Measurements from ENCODE around the gene SPA17. TPM values are rescaled to one million over a fixed set of nuclear protein-coding genes. Genes with fewer than 3 reads are reported as not detected.

SPA17 gene
- total RNA-seq, 2 experiments from 2014 or later, result 5.1 to 5.5 TPM

DNA sequence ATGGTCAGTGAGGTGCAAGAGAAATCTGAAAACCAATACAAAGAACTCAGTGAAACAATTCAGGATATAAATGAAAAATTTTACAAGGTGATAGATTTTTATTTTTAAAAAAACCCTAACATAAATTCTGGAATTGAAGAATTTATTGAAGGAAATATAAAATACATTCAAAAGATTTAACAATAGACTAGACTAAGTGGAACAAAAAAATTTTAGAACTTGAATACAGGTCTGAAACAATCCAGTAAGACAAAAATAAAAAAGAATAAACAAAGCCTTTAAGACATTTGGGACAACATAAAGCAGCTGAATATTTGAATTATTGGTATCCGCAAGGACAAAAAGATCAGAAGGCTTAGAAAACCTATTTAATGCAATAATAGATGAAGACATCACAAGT, 8.7 kb downstream of the SPA17 start:
- ChIA-PET CTCF (ENCODE audit: unreplicated experiment) (no interaction called here), POLR2A (no interaction called here)
- TF ChIP-seq EZH2phosphoT487 (IDR thresholded peaks at IDR 0.05; ENCODE audit: borderline replicate concordance, low read depth, low read length), result no peak
- TF ChIP-seq, protein P1, sequence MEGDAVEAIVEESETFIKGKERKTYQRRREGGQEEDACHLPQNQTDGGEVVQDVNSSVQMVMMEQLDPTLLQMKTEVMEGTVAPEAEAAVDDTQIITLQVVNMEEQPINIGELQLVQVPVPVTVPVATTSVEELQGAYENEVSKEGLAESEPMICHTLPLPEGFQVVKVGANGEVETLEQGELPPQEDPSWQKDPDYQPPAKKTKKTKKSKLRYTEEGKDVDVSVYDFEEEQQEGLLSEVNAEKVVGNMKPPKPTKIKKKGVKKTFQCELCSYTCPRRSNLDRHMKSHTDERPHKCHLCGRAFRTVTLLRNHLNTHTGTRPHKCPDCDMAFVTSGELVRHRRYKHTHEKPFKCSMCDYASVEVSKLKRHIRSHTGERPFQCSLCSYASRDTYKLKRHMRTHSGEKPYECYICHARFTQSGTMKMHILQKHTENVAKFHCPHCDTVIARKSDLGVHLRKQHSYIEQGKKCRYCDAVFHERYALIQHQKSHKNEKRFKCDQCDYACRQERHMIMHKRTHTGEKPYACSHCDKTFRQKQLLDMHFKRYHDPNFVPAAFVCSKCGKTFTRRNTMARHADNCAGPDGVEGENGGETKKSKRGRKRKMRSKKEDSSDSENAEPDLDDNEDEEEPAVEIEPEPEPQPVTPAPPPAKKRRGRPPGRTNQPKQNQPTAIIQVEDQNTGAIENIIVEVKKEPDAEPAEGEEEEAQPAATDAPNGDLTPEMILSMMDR (conservative IDR thresholded peaks at IDR 0.05; ENCODE audit: low read length), result no peak
- Histone ChIP-seq H4K20me1 (ENCODE audit: insufficient read depth, low read length) (no peaks in the 10 kb centered on the region), H3K79me2 (ENCODE audit: insufficient read depth, low read depth, low read length) (no peaks in the 10 kb centered on the region), H3K36me3 (ENCODE audit: insufficient read depth, low read length) (no peaks in the 10 kb centered on the region), H3K9me2 (ENCODE audit: insufficient read depth, low read length) (no peaks in the 10 kb centered on the region), H3K4me3 (ENCODE audit: low read depth, low read length, poor library complexity, severe bottlenecking) (no peak overlapping the region), H3K9me3 (ENCODE audit: low read length) (peaks cover 32% of the 10 kb centered on the region), H3K27ac (ENCODE audit: low read depth, low read length, poor library complexity, severe bottlenecking) (no peak overlapping the region), H3K4me1 (ENCODE audit: insufficient read depth, low read length, poor library complexity, severe bottlenecking) (no peaks in the 10 kb centered on the region), H3K4me2 (ENCODE audit: low read length) (no peak overlapping the region), H2AFZ (ENCODE audit: low read length) (no peak overlapping the region)
- intact Hi-C loops (cut with micrococcal nuclease; ENCODE audit: unreplicated experiment), result no loop called here
- no peak for DNase-seq (ENCODE audit: low spot score)
- BruUV-seq (replicated peaks), result no TSS peak

DNA sequence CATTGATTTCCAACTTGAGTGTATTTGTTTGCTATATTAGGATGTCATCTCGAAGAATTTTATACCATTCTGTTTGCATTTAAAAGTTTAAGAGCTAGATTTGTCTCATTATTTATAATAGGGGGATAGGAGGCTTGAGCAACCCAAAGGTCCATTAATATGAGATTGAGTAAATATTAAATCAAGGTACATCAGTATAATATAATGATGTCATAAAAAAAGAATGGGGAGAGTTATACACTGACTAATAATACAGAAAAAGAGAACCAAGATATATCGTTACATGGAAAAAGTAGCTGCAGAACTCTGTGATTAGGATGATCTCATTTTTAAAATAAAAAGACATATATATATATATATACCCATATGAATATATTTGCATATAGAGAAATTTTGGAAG, 19.4 kb downstream of the SPA17 start:
- Histone ChIP-seq H3K4me2 (ENCODE audit: low read length) (no peak overlapping the region), H4K20me1 (ENCODE audit: insufficient read depth, low read length) (no peaks in the 10 kb centered on the region), H3K79me2 (ENCODE audit: insufficient read depth, low read depth, low read length) (no peaks in the 10 kb centered on the region), H3K4me3 (ENCODE audit: low read depth, low read length, poor library complexity, severe bottlenecking) (no peak overlapping the region), H3K27ac (ENCODE audit: low read depth, low read length, poor library complexity, severe bottlenecking) (no peak overlapping the region), H2AFZ (ENCODE audit: low read length) (no peak overlapping the region), H3K36me3 (ENCODE audit: insufficient read depth, low read length) (no peaks in the 10 kb centered on the region), H3K9me2 (ENCODE audit: insufficient read depth, low read length) (no peaks in the 10 kb centered on the region), H3K4me1 (ENCODE audit: insufficient read depth, low read length, poor library complexity, severe bottlenecking) (no peaks in the 10 kb centered on the region), H3K9me3 (ENCODE audit: low read length) (no peaks in the 10 kb centered on the region)
- no peak for DNase-seq (ENCODE audit: low spot score)
- ChIA-PET CTCF (ENCODE audit: unreplicated experiment) (no interaction called here), POLR2A (no interaction called here)
- TF ChIP-seq, protein P1 (conservative IDR thresholded peaks at IDR 0.05; ENCODE audit: low read length), result no peak
- no peak for TF ChIP-seq EZH2phosphoT487 (IDR thresholded peaks at IDR 0.05; ENCODE audit: borderline replicate concordance, low read depth, low read length)
- BruUV-seq (replicated peaks), result no TSS peak
- intact Hi-C loops (cut with micrococcal nuclease; ENCODE audit: unreplicated experiment), result no loop called here

DNA sequence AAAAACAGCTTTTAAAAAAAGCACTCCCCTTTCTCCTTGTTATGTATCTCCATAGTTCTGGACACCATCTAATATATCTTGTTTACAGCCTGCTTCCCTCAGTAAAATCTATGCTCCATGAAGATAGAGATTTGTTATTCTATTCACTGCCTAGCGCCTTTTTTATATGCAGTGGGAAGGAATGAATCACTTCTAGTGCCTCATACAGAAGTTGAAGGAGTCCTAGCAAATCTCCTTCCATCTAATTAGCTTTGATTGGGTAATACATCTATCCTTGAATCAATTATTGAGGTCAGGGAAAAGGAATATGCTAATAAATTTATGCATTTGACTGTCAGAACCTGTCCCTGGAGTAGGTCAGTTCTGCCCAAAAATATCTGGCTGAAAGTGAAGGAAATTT, 25.8 kb downstream of the SPA17 start:
- POLR2A ChIA-PET, result no interaction called here
- no peak overlapping the region for H3K27ac ChIP-seq (ENCODE audit: low read depth, low read length, poor library complexity, severe bottlenecking)
- no peak overlapping the region for H3K4me3 ChIP-seq (ENCODE audit: low read depth, low read length, poor library complexity, severe bottlenecking)
- no peaks in the 10 kb centered on the region for H3K4me1 ChIP-seq (ENCODE audit: insufficient read depth, low read length, poor library complexity, severe bottlenecking)
- no peak overlapping the region for H3K4me2 ChIP-seq (ENCODE audit: low read length)
- H3K9me3 ChIP-seq (ENCODE audit: low read length), result no peaks in the 10 kb centered on the region
- no peaks in the 10 kb centered on the region for H3K79me2 ChIP-seq (ENCODE audit: insufficient read depth, low read depth, low read length)
- H3K9me2 ChIP-seq (ENCODE audit: insufficient read depth, low read length), result no peaks in the 10 kb centered on the region
- H3K36me3 ChIP-seq (ENCODE audit: insufficient read depth, low read length), result no peaks in the 10 kb centered on the region
- CTCF ChIA-PET (ENCODE audit: unreplicated experiment), result no interaction called here
- H2AFZ ChIP-seq (ENCODE audit: low read length), result no peak overlapping the region
- intact Hi-C loops (cut with micrococcal nuclease; ENCODE audit: unreplicated experiment), result no loop called here
- BruUV-seq (replicated peaks), result no TSS peak
- no peak for DNase-seq (ENCODE audit: low spot score)
- H4K20me1 ChIP-seq (ENCODE audit: insufficient read depth, low read length), result no peaks in the 10 kb centered on the region
- TF ChIP-seq, protein P1 (conservative IDR thresholded peaks at IDR 0.05; ENCODE audit: low read length), result no peak
- TF ChIP-seq EZH2phosphoT487 (IDR thresholded peaks at IDR 0.05; ENCODE audit: borderline replicate concordance, low read depth, low read length), result no peak

Measured in OCI-LY7 (cell line).